Stimulated activated CD4-positive, alpha-beta T cell treated with anti-CD3 and anti-CD28 coated beads, TNF-alpha, amount 100 ng/mL, for 4 hours (primary cell): ENCODE measurements around the gene ABCC9.

ENCODE experiments used
- DNase-seq, 3 experiments: peaks; one replicate each; pipeline ENCODE4 v3.0.0-alpha.2; 2020; ENCODE audit warnings: low read depth in 3 of 3

ABCC9 gene

DNA sequence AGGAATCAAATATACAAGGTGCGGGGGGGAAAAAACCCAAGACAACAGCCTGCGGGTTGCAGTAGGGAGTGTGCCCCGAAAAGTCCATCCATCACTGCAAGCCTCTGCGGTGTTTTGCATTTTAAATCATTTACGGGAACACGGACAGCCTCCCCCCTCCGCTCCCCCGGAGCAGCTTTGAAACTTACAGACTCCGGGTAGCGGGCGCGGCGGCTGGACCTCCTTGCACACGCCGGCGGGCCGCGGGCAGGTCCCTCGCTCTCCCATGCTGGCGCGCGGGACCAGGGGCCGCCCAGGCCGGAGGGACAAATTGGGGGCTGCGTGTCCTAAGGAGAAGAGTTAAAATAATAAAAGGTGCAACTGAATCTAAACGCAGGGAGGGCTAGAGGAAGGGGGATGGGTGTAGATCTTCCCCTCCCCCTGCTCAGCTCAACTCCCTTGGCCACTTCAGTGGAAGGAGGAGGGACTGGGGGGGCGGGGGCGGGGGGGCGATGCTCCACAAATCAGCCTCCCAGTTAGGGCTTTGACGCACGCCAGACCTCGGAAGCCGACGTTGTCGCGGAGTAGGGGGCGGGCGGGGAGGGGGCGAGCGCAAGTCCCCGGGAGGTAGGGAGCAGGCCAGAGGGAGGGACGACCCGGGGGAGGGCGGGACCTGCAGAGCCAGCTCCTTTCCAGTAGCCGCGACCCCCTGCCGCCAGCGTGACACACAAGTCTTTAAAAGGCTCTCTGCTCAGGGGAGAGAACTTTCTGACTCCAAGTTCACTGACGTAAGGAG lies 166.7 kb downstream of the ABCC9 start, which contains the start of gene KCNJ8:
KCNJ8 (minus strand) TSS at position 349 of the 775 bp plus-strand sequence. CDS start 1,090 bp downstream, outside the sequence.
- no peak for DNase-seq

DNA sequence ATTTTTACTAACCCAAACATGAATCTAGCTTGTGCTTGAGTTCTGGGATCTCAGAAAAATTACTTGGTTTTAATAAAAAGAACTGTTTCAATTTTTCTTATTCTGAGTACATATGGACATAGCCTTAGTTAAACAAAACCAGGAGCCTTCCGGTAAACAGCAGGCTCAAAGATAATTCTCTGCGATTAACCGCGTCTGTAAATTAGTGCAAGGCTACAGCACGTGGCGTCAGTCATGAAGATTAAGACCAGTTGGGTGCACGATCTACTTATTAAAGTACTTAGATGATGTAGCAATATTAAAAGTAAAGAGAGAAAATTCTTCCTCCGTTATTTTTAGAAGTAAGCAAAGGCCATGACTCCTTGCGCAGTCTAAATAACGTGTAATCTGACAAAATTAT lies 167.4 kb downstream of the ABCC9 start:
- no peak for DNase-seq

DNA sequence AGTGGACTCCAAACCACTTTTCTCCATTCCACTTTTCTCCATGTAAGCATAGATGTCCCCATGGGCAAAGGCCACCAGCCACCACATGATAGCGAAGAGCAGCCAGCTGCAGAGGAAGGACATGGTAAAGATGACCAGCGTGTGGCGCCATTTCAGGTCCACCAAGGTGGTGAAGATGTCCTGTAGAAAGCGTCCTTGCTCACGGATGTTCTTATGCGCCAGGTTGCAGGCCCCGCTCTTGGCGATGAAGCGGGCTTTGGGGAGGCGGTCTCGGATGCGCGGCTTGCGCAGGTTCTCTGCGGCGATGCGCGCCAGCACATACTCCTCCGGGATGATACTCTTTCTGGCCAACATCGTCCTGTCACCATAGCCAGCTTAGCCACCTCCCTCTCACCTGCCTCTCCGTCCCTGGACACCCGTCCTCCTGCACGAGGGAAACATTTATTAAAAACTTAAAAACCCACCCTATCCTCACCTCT lies 167.9 kb downstream of the ABCC9 start:
- no peak for DNase-seq

DNA sequence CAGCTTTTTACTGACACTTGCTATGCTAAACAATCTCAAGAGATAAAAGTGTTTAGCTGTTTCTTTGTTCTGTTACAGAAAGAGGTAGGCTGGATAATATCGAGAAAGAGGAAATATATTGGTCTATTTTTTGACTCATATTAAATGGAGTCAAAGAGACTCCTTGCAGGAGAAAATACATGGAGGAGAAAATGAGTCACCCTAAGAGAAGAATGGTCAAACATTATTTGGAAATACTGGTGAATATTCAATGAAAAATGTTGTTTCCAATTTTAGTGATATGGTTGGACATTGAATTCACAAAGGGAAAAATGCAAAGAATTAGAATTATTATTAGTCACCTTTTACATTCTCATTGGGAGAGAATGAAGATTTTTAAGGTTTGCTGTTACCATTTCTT lies 169.9 kb downstream of the ABCC9 start:
- DNase-seq, result no peak

DNA sequence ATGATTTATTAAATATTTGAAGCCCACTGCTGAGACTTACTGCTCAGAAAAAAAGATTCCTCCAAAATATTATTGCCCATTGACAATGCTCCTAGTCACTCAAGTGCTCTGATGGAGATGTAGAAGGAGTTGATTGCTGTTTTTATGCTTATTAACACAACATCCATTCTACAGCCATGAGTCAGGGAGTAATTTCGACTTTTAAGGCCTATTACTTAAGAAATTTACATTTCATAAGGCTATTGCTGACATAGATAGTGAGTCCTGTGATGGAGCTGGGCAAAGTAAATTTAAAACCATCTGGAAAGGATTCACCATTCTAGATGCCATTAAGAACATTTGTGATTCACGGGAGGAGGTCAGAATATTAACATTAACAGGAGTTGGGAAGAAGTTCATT lies 171.9 kb downstream of the ABCC9 start:
- no peak for DNase-seq

DNA sequence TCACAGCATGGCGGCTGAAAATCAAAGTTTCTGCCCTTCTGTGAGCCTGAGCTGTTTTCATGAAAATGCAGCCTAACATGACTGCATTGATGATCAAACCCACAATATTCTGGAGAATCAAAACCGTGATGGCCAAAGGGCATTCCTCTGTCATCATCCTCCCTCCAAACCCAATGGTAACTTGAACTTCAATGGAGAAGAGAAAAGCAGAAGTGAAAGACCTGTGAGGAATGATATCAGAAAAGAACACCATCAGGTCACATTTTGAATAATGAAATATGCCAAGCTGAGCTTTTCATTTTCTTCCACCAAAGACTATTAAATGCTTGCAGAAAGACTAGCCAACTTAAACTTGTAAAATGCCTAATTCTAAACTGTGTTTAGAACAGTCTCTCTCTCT lies 174.8 kb downstream of the ABCC9 start:
- no peak for DNase-seq

DNA sequence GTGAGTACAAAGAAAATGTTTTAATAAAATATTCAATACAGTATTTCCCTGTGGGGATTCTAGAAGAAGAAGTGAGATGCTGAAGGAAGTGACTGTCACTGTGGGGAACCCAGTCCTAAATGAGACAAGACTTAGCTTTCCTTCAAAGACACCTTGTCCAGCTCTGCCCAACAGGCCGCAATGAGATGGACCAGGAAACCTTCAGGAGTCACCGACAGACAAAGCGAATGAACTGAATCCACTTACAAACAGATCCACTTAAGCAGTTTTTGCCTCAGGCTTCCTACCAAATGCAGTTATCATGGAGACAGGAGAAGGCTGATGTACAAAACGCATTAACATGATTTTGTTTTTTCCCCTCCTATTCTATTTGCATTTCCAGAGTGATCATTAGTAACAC lies 176.3 kb downstream of the ABCC9 start:
- DNase-seq, result no peak

DNA sequence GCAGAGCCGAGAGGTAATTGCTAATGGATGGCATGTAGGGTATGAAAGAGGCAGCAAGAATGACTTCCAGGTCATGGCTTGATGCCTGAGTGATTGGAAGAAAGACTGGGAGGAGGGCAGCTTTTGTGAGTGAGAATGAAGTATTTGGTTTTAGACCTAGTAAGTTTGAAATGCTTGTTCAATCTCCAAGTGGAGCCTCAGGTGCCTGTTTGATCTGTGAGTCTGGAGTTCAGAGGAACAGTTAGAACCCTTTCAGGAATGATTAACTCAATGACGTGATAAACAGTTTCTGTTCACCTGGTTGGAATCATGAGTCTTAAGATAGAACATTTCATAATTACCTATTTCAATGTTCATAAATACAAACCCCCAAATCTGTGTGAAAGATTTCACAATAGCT lies 177.2 kb downstream of the ABCC9 start:
- DNase-seq, result no peak

DNA sequence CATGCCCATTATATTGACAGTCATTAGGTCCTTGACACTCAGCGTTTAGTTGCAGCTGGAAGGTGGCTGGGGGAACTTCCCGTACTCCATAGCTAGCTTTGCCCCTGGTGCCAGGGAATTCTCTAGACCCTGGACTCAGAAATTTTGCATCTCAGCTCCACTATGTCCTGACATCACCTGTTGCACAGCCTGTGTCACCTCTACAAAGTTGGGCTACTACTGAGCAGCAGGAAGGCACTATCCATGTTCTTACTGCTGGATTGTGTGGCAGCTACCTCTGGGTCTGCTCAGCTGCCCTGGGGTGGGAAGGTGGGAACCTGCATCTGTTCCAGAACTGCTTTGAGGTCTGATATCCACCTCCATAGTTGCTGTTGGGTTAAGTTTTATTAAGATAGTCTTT lies 177.7 kb downstream of the ABCC9 start:
- DNase-seq, result no peak

DNA sequence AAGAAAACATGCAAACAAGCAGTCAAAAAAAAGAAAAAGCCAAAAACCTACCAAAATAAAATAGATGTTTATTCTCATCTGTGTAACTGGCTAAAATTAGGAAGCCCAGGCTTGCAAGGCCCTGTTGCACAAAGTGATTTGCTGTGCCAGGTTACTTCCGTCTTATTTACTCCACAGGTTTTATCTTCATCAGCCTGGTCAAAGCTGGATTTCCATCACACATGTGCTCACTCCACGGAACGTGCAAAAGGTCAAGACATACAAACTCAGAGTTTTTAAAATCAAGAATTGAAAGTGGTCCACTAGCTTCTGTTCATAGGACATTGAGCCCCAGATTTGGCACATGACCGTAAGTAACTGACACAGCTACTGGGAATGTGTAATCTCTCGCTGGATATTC lies 181.5 kb downstream of the ABCC9 start:
- DNase-seq, result no peak

DNA sequence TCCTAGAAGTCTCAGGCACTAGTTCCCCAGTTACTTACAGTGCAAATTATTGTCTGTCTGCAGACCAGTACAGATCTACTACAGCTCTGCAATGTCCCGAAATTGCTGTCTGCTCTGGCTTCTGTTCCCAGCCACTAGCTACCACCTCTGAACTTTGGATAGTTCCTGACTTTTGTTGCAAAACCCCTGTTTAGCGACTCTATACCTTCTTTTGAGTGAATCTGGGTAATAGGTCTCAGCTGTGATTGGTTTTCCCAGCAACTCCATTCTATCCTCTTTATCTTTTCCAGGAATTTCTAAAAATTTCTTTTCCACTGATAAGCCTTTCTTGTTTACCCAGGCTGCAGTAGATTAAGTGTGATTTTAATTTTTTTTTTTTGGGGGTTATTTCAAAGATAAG lies 183.5 kb downstream of the ABCC9 start:
- no peak for DNase-seq

DNA sequence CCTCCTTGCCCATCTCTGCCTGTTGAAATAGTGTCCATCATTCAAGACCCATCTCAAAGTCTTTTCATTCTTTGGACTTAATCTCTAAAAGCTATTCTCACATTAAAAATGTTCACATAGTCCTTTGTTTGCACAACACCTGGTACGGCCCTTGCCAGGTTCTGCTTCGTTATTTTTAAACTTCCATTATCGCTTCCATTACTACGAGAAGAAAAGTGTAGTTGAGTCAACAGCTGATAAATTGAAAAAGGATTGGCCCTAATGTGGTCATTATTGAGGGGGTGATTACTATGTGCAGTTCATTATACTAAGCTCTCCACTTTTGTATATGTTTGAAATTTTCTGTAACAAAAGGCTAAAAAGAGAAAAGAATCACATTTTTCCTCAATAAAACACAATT lies 184.5 kb downstream of the ABCC9 start:
- no peak for DNase-seq

DNA sequence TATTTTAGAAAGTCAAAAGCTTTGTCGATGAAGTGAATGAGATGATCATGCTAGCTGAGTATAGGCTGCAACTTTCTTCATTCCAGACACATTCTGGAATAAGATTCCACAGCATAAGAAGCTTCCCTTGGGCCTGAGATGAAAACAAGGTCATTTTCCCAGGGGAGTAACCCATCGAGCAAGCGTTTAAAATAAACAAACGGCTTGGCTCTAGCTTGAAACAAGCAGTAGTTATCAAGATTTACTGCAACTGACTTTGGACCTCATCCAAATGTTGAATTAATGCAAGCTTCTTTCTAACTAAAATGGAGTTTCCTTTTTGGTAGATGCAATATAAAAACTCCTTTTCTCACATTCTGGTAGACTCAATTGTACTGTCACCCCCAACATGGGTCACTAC lies 189.7 kb downstream of the ABCC9 start:
- no peak for DNase-seq
